Activated T-helper 17 cell treated with anti-CD3 and anti-CD28 coated beads, Interleukin-2, amount 50 U/mL, for 72 hours (primary cell): ENCODE data around the gene PRKCE. TPM values are rescaled to one million over a fixed set of nuclear protein-coding genes. Genes with fewer than 3 reads are reported as not detected.
A peak's percentile ranks its signal among the peaks of the same experiment; 100 is the strongest.

Experiments
- ATAC-seq: fragments of 150-1000 bp; cut with Tn5 transposase; replicated peaks from 2 replicates; pipeline ENCODE4 v1.10.0; 2021; ENCODE audit warnings: mild to moderate bottlenecking, moderate library complexity
- H3K27ac Mint-ChIP-seq: one replicate; pipeline ENCODE4 v1.8.0; 2022; ENCODE audit warnings: mixed read lengths
- H3K27me3 Mint-ChIP-seq: one replicate; pipeline ENCODE4 v1.8.0; 2022; ENCODE audit warnings: mixed read lengths
- H3K36me3 Mint-ChIP-seq: one replicate; pipeline ENCODE4 v1.8.0; 2022; ENCODE audit warnings: low read depth, mild to moderate bottlenecking, mixed read lengths
- H3K4me1 Mint-ChIP-seq: one replicate; pipeline ENCODE4 v1.8.0; 2022; ENCODE audit warnings: mixed read lengths
- H3K4me3 Mint-ChIP-seq: one replicate; pipeline ENCODE4 v1.8.0; 2022; ENCODE audit warnings: mild to moderate bottlenecking, mixed read lengths
- H3K9me3 Mint-ChIP-seq: one replicate; pipeline ENCODE4 v1.8.0; 2022; ENCODE audit warnings: mixed read lengths
- total RNA-seq, 2 donors: library from RNA; stranded (reverse); gene quantifications; one replicate each; pipeline ENCODE4 v1.2.3, GENCODE V29; 2022

PRKCE gene
- total RNA-seq, 2 donors from 2014 or later: 15.9 to 16.6 TPM

DNA sequence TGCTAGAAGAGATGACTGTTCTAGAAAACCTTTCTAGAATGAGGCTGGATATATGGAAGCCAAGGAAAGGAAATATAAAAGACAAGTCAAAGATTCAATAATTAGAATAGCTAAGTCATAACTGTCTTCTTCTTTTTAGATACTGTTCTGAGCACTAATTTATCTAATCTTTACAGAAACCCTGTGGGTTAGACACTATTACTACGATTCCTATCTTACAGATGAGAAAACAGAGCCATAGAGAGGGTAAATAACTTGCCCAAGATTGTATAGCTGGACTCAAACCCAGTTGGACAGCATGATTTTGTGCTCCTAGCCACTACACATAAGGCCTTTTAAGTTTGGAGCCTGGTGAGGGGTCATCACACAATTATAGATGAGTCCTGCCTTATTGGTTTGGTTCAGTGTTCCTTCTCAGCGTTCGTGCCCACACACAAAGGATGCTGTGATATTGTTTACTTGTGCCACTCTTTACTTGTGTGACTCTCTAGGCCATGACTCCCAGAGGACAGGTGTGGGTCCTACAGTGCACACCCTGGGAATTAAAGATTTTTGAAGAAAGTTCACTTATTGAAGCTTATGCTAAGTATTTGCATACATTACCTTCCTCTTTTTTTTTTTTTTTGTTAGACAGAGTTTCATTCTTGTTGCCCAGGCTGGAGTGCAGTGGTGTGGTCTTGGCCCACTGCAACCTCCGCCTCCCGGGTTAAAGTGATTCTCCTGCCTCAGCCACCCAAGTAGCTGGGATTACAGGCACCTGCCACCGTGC, 153.7 kb downstream of the PRKCE start:
- H3K9me3 Mint-ChIP-seq: no peaks in the 10 kb centered on the region
- H3K36me3 Mint-ChIP-seq: no peaks in the 10 kb centered on the region
- H3K27ac Mint-ChIP-seq: no peak overlapping the region
- ATAC-seq: no peak
- no peak overlapping the region for H3K4me3 Mint-ChIP-seq
- H3K4me1 Mint-ChIP-seq: no peaks in the 10 kb centered on the region
- no peaks in the 10 kb centered on the region for H3K27me3 Mint-ChIP-seq

DNA sequence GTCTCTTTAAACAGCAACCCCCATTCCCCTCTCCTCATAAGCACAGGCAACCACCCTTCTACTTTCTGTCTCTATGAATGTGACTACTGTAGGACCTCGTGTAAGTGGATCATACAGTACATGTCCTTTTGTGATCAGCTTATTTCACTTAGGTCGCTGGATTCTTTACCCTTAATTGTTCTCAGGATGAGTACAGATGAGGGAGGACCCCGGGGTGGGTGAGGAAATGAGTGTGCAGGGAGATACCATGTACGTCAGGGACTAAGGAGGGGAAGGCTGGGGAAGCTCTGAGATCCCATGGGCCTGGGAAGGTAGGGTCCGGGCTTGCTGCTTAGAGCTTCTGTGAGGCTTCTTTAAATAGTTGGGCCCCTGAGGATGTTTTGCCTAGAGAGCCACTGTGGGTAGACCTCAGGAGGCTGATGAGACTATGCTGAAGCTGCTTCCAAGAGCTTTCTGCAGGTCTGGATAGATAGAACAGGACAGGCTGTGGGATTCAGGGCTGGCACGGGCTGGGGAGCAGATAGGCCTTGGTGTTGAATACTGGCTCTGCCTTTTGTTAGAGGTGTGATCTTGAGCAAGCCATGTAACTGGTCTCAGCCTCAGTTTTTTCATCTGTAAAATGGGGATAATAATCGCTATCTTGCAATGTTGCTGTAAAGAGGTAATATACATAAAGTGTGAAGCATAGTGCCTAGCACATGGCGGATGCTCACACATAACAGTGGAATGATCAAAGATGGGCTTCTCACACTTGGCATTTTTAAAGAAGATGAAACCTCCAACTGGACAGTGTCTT, 155.3 kb downstream of the PRKCE start:
- Mint-ChIP-seq H3K4me3 (no peak overlapping the region), H3K4me1 (no peaks in the 10 kb centered on the region), H3K36me3 (no peaks in the 10 kb centered on the region), H3K9me3 (no peaks in the 10 kb centered on the region), H3K27me3 (no peaks in the 10 kb centered on the region), H3K27ac (no peak overlapping the region)
- no peak for ATAC-seq

DNA sequence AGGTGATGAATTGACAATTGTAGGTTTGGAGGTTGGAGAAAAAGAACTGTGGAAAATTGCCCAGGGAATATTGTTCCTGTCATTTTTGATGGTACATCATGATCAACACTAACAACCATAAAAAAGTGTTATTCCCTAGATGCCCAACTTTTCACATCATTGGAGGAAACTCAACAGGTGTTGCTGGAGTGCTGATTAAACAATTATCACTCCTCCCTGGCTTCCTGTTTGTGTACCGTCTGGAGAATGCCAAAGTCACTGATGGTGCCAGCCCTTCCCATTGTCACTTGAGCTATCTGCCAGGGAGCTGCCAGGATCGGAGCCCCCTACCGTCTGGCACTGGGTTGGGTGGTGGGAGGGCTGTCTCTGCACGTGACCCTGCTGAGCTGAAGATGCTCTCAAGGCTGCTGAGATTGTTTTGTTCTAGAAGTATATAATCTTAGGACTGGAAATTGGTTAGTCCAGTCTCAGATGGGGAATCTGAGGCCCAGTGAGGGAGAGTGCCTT, 156.9 kb downstream of the PRKCE start:
- Mint-ChIP-seq H3K9me3 (no peaks in the 10 kb centered on the region), H3K4me1 (no peaks in the 10 kb centered on the region), H3K4me3 (no peak overlapping the region), H3K36me3 (no peaks in the 10 kb centered on the region), H3K27me3 (no peaks in the 10 kb centered on the region), H3K27ac (no peak overlapping the region)
- no peak for ATAC-seq

DNA sequence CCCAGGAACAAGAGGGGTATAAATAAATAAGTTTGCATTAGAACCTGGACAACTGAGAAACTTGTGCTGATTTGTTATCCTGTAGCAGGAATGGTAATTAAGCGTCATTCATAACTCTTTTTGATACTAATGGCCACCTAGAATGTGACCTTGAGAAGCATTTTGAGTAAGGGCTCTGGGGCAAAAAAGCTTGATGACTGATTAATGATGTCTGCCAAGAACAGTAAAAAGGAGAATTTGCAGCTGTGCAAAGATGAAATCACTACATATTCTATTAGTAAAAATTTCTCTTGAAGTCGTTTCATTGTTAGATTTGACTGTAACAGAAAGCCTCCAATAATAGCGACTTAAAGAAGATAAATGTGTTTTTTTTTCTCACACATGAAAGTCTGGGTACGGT, 157.7 kb downstream of the PRKCE start:
- Mint-ChIP-seq H3K9me3 (no peaks in the 10 kb centered on the region), H3K27ac (no peak overlapping the region), H3K36me3 (no peaks in the 10 kb centered on the region), H3K4me3 (no peak overlapping the region), H3K27me3 (no peaks in the 10 kb centered on the region), H3K4me1 (no peaks in the 10 kb centered on the region)
- no peak for ATAC-seq

DNA sequence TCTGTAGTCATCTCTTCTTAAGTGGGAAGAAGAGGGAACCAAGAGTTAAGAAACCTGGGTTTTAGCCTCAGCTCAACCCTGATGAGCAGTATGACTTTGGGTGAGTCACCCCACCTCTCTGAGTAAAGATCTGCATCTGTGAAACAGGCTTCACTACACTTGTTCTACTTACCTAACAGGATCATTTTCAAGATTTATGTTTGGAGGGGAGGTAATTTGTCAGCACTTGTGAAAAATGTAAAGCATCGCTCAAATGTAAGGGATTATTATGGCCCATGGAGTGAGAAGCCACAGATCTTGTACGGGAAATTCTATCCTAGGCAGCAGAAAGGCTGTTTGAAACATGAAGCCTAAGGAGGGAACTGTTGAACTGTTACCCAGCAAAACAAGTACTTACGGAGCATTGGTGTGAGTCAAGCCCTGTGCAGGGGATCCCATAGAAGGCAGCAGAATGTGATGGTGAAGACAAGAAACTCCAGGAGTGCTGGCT, 160.6 kb downstream of the PRKCE start:
- H3K9me3 Mint-ChIP-seq: no peaks in the 10 kb centered on the region
- peak; percentile 60 for ATAC-seq

DNA sequence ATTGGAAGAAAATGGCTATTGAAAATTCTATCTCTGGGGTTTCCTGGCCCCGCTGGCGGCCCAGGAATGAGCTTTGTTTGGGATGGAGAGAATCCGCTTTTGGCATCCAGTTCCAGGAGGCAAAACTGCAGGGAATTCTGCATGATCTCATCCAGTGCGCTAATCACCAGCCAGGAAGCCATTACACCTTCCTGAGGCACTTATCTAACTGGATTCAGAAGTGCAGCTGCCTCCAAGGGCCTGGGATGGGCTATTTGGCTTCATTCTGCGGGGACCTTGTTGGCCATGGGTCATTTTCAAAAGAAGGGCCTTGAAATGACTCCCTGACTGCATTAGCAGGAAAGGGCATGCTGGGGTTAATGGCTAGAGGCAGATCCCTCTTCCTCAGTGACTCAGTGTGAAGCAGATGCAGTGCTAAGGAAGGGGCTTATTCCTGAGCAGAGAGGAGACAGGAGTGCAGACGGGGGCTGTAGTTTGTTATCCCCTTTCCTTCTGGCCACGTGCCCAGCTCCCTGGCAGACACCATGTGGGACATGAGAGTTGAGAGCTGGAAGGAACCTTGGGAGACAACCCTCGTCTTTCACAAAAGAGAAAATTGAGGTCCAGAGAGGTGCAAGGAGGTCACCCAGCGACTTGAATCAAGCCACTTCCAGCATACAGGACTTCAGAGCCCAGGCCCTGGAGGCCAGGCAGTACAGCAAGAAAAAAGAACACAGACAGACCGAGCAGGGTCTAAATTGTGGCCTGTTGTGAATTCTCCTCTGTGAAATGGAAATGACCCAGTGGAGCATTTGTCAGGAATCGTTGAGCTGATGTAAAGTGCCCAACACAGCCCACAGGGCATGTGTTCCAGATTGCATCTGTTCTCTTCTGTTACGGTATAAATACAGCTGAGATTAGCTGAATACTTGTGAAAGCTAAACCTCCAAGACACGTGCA, 161.8 kb downstream of the PRKCE start:
- Mint-ChIP-seq H3K36me3 (no peaks in the 10 kb centered on the region), H3K27ac (no peak overlapping the region), H3K9me3 (no peaks in the 10 kb centered on the region), H3K4me3 (no peak overlapping the region), H3K4me1 (no peaks in the 10 kb centered on the region), H3K27me3 (no peaks in the 10 kb centered on the region)
- ATAC-seq: no peak

More for the DNA sequence above, 160.6 kb downstream of the PRKCE start:
- Mint-ChIP-seq H3K4me1 (no peaks in the 10 kb centered on the region), H3K4me3 (no peak overlapping the region), H3K27ac (no peak overlapping the region), H3K27me3 (no peaks in the 10 kb centered on the region), H3K36me3 (no peaks in the 10 kb centered on the region)

DNA sequence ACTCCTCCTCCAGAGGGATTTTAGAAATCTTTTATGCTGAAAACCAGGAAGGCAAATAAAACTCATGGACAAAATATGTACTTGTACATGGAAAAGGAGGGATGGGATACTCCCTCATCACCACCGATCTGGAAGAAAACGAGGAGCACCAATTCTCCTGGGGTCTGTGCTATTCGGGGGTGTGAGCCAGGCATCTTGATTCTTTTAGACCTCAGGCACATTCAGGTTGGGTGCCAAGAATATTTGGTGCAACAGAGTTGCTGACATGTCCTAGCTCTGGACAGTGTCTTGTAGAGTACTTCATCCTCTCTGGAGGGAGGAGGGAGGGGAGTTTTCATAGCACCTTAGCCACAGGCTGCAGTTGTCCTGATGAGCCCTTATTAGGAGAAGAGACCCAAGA, 163.0 kb downstream of the PRKCE start:
- Mint-ChIP-seq H3K4me3 (no peak overlapping the region), H3K36me3 (no peaks in the 10 kb centered on the region), H3K27ac (no peak overlapping the region), H3K27me3 (no peaks in the 10 kb centered on the region), H3K4me1 (no peaks in the 10 kb centered on the region), H3K9me3 (no peaks in the 10 kb centered on the region)
- no peak for ATAC-seq

DNA sequence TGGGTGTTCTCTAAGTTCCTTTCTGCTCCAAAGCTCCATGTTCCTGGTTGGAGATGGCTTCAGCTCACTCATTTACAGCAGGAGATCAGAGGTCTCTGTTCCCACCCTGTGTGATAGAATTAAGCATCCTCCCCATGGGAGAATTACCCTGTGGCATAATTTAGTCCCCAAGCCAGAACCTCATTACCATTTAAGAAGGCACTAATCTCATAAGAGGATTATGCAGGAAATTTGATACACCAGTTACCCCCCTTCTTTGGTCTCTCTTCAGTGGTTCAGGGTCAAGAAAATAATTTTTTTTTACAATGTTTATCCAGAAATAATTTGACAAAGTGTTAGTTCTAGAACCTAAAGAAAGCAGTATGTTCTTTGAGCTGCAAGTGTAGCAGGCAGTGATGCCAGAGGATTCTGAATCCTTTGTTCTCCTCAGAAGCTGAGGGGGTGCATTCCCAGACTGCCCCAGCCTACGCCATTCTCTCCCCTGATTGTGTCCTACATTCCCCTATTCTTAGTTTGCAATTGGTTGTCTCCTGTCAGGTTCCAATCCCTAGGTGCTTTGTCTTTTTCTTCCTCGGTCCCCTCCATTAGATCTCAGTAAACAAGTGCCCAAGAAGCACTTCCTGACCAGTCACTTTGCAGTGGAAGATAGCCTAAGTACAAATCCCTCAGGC, 163.6 kb downstream of the PRKCE start:
- no peak overlapping the region for H3K4me3 Mint-ChIP-seq
- no peaks in the 10 kb centered on the region for H3K27me3 Mint-ChIP-seq
- ATAC-seq: no peak
- H3K4me1 Mint-ChIP-seq: peaks cover 3% of the 10 kb centered on the region
- H3K36me3 Mint-ChIP-seq: no peaks in the 10 kb centered on the region
- no peaks in the 10 kb centered on the region for H3K9me3 Mint-ChIP-seq
- H3K27ac Mint-ChIP-seq: no peak overlapping the region

DNA sequence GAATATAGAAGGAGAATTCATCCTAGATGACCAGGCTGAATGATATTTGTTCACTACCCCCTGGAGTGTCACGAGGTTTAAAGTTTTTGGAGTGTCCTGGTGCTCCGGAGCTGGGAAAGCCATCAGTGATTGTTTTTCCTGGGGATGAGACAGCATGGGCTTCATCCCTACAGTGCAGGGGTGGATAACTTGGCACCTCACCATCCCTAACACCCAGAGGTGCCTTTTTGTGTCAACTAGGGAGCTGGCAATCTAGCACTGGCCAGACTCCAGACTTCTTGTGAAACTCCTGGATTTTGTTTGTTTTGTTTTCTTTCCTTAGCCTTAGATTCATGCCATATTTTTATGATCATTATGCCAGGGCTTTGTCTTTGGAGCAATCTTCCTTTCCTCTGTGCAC, 164.8 kb downstream of the PRKCE start:
- Mint-ChIP-seq H3K9me3 (no peaks in the 10 kb centered on the region), H3K36me3 (no peaks in the 10 kb centered on the region), H3K27ac (no peak overlapping the region), H3K27me3 (no peaks in the 10 kb centered on the region), H3K4me1 (peaks cover 6% of the 10 kb centered on the region), H3K4me3 (no peak overlapping the region)
- no peak for ATAC-seq

DNA sequence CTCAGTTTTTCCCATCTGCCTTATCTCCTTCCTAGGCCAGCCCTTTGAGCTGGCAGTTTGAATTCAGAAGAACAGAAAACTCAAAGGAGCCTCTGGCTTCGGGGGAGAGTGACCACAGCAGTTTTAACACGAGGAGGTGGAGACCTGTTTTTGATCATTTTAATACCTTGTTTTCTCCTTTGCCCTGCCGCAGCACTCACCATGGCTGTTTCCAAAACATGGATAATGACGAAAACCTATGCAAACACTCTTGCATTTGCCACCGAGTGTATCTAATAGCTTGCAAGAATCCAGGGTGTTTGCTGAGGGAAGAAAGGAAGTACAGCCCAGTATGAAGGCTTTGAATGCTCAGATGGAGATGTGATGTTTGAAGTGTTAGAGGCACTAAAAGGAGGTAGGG, 167.1 kb downstream of the PRKCE start:
- ATAC-seq: no peak
- no peaks in the 10 kb centered on the region for H3K36me3 Mint-ChIP-seq
- peaks cover 11% of the 10 kb centered on the region for H3K4me1 Mint-ChIP-seq
- H3K9me3 Mint-ChIP-seq: no peaks in the 10 kb centered on the region
- H3K27me3 Mint-ChIP-seq: no peaks in the 10 kb centered on the region
- H3K27ac Mint-ChIP-seq: no peak overlapping the region
- H3K4me3 Mint-ChIP-seq: no peak overlapping the region

DNA sequence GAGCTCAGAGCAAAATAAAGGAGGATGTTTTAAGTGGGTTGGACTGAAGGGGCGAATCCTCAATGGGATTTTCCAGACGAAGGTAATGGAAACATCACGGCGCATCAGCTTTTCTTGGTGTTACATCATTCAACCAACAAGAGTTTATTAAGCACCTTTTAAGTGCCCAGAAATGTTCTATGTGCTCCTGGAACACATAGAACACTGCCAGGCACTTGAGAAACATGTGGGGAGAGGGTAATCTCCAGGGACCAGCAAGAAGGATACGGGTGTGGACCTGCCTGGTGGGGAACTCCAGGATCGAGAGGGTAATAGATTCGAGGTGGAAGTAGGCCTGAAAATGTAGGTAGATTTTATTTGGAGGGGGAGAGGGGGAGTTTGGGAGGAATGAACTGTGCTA, 168.6 kb downstream of the PRKCE start:
- no peaks in the 10 kb centered on the region for H3K9me3 Mint-ChIP-seq
- H3K4me3 Mint-ChIP-seq: no peak overlapping the region
- no peak for ATAC-seq
- no peak overlapping the region for H3K27ac Mint-ChIP-seq
- H3K27me3 Mint-ChIP-seq: no peaks in the 10 kb centered on the region
- H3K36me3 Mint-ChIP-seq: no peaks in the 10 kb centered on the region
- H3K4me1 Mint-ChIP-seq: peaks cover 11% of the 10 kb centered on the region

DNA sequence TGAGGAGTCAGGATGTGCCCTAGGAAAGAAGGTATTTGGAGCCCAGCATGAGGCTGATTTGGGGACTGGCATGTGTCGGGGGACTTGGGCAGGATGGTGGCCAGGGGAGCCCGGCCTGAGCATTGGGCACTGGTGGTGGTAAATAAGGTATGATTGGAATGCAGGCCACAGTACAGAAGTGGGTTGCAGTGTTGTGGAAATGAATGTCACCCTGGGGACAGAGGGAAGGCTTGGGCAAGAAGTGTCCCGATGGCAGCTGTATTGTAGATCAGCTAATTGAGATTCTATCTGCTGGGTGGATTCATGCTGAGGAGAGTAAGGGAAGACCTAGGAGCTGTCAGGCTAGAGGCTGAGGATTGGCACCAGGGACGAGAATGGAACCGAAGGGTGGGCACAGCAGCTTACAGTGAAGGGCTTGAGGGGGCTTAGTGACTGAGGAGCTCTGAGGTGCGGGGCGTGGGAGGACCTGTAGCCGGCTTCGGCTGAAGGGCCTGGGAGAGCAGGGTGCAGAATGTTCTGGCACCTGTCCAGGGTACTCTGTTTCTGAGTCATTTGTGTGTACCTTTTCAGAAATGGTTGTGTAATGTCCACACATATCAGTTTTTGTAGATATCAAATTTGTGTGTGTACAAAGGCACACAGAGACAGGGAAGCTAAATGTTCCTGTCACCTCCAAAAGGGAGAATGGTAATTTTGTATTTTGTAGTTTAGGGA, 170.2 kb downstream of the PRKCE start:
- peaks cover 11% of the 10 kb centered on the region for H3K4me1 Mint-ChIP-seq
- no peaks in the 10 kb centered on the region for H3K9me3 Mint-ChIP-seq

DNA sequence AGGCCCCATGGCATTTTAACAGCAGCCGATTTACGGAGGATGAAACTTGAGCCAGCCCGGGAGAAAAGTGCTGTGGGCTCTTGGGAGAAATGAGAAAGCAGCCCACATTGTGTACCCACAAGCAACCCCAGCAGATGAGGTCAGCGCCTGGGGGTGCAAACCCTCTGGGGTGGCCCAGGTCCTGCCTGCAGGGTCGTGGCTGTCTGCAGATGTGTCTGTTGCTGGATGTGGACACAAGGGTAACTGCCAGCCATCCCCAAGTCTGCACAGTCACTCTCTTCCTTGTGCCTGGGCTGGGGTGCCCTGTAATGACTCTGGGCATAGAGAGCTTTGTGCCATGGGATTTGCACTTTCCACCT, 170.8 kb downstream of the PRKCE start:
- ATAC-seq: no peak
- Mint-ChIP-seq H3K36me3 (no peaks in the 10 kb centered on the region), H3K27me3 (no peaks in the 10 kb centered on the region)

More for the DNA sequence above, 170.2 kb downstream of the PRKCE start:
- Mint-ChIP-seq H3K27me3 (no peaks in the 10 kb centered on the region), H3K27ac (no peak overlapping the region), H3K36me3 (no peaks in the 10 kb centered on the region), H3K4me3 (no peak overlapping the region)
- no peak for ATAC-seq

More for the DNA sequence above, 170.8 kb downstream of the PRKCE start:
- H3K4me3 Mint-ChIP-seq: no peak overlapping the region
- H3K4me1 Mint-ChIP-seq: peaks cover 17% of the 10 kb centered on the region
- H3K9me3 Mint-ChIP-seq: peaks cover 4% of the 10 kb centered on the region
- H3K27ac Mint-ChIP-seq: no peak overlapping the region
